ENCODE measurements around the gene VANGL1.
"Not testable (repeated sequence)": the region's sequence is repeated elsewhere in the genome, so short reads cannot be mapped to it uniquely, and the experiment has no call there.

The VANGL1 gene

GRCh38 chr1:115641762-115642167, at the start of gene VANGL1:
VANGL1 (plus strand) TSS chr1:115641970; CDS start chr1:115651414, 9,444 bp downstream.
- peak in 1 of 2 experiments; percentile 76 for DNase-seq

GRCh38 chr1:115592264-115592663, 49.5 kb upstream of the VANGL1 start:
- no peak for DNase-seq

GRCh38 chr1:115593365-115594259, 48.2 kb upstream of the VANGL1 start:
- no peak for DNase-seq

GRCh38 chr1:115594600-115594999, 47.2 kb upstream of the VANGL1 start:
- DNase-seq, result no peak

DNA sequence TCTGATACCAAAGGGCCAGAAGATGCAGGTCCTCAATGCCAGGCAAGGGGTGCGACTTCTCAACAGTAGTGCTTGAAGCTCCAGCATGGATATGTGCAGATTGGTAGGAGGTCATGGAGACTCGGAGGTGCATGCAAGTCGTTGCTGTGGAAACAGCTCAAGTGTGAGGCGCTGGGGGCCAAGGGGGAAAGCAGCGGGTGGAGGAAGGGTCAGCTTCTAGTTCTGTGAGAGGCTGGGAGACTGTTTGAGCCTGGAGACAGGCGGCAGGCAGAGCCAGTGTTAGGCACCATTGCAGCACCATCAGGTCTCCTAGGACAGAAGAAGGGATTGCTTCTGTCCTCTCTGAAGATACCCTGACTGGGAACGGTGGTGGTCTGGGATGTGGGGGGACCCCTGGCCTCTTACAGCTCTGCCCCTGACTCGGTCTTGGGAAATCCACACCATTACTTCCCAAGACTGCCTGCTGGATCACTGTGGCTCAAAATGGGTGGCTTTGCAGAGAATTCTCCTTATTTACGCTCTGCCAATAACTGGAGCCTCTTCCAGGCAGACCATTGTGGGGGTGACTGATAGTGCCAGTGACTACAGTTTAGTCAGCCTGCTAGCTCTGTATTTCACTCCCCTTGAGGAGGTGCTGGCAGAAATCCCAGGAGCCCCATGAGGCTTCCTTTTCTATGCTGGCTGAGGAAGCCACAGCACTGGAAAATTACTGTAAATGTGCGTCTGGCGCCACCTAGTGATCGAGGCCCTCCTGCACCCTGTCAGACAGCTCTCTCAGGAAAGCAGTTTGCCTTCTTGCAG, 46.3 kb upstream of the VANGL1 start:
- peak; percentile 82 to 94 for DNase-seq

DNA sequence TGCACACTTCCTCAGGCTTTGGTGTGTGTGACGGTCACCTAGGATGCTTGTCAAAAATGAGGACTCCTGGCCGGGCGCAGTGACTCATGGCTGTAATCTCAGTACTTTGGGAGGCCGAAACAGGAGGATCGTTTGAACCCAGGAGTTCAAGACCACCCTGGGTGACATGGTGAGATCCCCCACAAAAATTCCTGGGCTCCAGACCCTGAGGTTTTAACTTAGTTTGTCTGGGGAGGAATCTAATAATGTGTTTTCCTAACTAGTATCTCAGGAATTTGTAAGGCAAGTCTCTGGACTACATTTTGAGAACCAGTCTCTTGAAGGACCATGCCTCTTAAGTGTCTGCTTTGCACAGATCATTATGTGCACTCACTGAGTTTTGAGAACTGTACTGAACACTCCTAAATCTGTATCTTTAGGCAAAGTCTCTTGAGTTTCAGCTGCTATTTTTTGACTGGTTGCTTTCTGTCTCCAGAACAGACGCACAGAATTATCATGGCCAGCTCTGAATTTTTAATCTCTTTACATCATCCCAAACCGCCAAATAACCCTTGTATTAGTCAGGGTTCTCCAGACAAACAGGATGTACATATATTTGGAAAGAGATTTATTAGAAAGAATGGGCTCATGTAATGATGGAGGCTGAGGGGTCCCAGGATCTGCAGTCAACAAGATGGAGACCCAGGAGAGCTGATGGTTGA, 45.5 kb upstream of the VANGL1 start:
- DNase-seq, result no peak

GRCh38 chr1:115604508-115604907, 37.3 kb upstream of the VANGL1 start:
- no peak for DNase-seq

GRCh38 chr1:115606305-115606704, 35.5 kb upstream of the VANGL1 start:
- no peak for DNase-seq

DNA sequence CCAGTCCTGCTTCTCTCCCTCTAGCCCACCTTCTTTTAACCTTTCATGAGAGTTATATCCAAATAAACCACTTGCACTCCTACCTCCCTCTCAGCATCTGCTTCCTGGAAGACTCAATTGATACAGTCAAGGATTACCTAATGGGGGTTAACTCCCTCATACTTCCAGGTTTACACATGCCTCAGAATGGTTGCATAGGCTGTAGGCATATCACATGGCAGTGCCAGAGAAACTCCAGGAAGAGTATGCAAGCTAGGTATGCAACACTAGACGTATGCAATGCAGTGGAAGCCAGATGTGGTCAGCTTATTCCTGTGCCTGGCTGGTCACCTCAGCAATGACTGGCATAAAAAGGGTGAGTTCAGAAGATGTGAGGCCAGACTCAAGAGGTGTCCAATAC, 32.7 kb upstream of the VANGL1 start:
- DNase-seq, result no peak

GRCh38 chr1:115613767-115614166, 28.0 kb upstream of the VANGL1 start:
- DNase-seq, result no peak

GRCh38 chr1:115620453-115620852, 21.3 kb upstream of the VANGL1 start:
- no peak for DNase-seq

GRCh38 chr1:115620950-115621349, 20.8 kb upstream of the VANGL1 start:
- DNase-seq, result no peak

GRCh38 chr1:115624859-115625258, 16.9 kb upstream of the VANGL1 start:
- no peak for DNase-seq

- no peak for DNase-seq
Observed at GRCh38 chr1:115630342-115630741, 11.4 kb upstream of the VANGL1 start.

GRCh38 chr1:115632251-115633026, 9.3 kb upstream of the VANGL1 start:
- no peak for DNase-seq

GRCh38 chr1:115633606-115634005, 8.2 kb upstream of the VANGL1 start:
- DNase-seq, result not testable (repeated sequence)

- not testable (repeated sequence) for DNase-seq
Observed at GRCh38 chr1:115637247-115637646, 4.5 kb upstream of the VANGL1 start.

DNA sequence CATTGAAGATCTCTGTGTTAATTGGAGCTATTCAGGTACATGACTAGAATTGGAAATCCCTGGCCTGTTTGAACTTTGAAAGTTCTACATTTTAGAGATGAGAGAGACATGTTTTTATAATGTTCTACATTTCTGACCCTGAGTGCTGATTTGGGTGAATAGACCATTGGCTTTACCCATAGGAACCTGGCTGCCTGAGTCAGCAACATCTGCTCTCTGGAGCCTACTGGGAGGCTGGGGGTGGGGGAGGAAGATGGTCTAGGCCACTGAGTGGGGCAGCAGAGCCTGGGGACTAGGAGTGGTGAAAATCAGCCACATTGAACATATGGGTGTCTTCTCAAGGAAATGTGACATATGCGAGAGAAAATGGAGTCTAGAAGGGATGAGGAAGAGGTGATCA, 1.4 kb upstream of the VANGL1 start:
- no peak for DNase-seq

DNA sequence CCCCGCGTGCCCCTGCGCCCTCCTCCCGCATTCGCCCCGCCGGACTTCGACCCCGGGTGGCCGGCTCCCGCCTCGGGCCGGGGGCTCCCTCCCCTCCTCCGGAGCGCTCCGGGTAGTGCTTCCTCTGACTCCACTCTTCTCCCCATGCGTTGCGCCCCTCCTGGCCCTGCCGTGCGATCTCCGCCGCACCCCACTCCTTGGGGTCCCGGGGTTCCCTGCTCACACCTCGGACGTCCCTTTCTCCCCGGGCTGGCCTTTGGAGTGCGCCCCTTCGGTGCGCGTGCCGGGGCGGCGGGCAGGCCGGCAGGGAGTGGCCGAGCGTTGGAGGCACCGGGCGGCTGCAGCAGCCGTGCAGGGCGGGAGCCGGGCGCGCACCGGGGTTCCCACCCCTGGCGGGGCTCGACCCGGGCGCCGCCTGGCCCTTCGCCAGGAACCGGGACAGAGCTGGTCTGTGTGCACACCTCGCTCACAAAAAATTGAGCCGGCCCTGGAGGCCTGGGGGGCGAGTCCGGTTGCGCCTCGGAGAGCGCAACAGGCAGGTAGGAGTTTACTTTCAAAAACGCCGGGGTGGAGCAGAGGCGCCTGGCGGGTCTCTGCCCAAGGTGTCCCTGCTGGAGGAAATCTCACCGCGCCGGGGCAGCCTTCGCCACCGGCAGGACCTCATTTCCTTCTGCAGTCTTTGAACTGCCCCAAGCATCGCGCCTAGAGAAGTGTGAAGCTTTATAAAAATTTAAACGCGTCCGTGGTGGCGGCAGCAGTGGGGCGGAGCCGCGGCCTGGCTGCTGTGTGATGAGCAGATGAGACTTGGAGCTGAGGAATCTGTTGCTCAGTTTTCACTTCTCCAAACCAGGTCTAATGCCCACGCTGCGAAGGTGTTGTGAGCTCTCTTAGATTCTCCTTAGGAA, 650 bp downstream of the VANGL1 start:
- DNase-seq, result peak in 1 of 2 experiments; percentile 33

DNA sequence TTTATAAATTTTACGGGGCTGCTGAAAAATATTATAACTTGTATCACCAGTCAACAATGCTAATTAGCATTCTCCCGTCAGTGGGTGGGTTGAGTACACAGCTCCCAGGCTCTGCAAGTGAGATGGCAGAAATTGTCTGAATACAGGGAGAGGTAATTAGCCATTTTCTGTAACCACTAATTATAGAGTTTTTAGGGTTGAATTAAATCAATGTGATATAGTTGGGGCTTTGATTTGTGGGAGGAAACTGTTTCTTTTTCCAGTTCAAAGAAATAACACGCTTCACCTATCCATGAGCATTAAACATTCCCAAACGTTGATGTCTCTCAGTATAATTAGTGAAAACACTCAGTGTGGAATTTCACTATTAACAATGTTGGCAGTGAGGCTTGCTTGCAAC, 1.5 kb downstream of the VANGL1 start:
- DNase-seq, result no peak

- no peak for DNase-seq
Observed at GRCh38 chr1:115643666-115644065, 1.9 kb downstream of the VANGL1 start.
